ENCODE results near the gene GPR37.

DNA sequence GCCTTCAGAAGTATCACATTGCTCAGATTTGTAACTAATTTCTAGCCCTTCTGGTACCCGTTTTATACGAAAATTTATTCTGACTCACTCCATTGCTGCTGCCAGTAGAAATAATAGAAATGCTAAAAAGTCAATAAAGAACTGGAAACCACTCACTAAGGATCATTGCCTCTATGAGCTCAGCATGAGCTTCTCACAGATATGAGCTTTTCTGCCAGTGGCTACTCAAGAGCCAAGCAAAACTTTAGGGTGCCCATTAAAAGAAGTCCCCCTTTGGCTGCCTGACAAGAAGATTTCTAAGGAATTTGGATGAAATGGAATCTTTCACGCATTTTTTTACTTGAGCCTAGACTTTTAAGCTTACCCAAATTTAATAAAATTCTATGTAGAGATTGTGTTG is 52.5 kb downstream of the GPR37 start:
- TF ChIP-seq, protein P1, sequence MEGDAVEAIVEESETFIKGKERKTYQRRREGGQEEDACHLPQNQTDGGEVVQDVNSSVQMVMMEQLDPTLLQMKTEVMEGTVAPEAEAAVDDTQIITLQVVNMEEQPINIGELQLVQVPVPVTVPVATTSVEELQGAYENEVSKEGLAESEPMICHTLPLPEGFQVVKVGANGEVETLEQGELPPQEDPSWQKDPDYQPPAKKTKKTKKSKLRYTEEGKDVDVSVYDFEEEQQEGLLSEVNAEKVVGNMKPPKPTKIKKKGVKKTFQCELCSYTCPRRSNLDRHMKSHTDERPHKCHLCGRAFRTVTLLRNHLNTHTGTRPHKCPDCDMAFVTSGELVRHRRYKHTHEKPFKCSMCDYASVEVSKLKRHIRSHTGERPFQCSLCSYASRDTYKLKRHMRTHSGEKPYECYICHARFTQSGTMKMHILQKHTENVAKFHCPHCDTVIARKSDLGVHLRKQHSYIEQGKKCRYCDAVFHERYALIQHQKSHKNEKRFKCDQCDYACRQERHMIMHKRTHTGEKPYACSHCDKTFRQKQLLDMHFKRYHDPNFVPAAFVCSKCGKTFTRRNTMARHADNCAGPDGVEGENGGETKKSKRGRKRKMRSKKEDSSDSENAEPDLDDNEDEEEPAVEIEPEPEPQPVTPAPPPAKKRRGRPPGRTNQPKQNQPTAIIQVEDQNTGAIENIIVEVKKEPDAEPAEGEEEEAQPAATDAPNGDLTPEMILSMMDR (IDR thresholded peaks at IDR 0.05), result no peak
- no peak for TF ChIP-seq POLR2A (IDR thresholded peaks at IDR 0.05)
- TF ChIP-seq EP300 (IDR thresholded peaks at IDR 0.05), result no peak

All from upper lobe of left lung (tissue), 4 donors.